Muscle layer of colon (tissue), 2 donors: ENCODE measurements around the gene ASB16.
"Not testable (repeated sequence)": the region's sequence is repeated elsewhere in the genome, so short reads cannot be mapped to it uniquely, and the experiment has no call there.

Experiments used
- H3K27ac ChIP-seq: one replicate; pipeline ENCODE4 v1.7.0; 2013; ENCODE audit warnings: low read depth, mild to moderate bottlenecking, low read length, moderate library complexity
- H3K27me3 ChIP-seq, 2 donors: one replicate each; pipeline ENCODE4 v1.7.0; 2013; ENCODE audit warnings: low read length in 2 of 2, mild to moderate bottlenecking in 2 of 2; ENCODE audit not compliant: insufficient read depth in 2 of 2, control insufficient read depth in 1 of 2
- H3K36me3 ChIP-seq: one replicate; pipeline ENCODE4 v1.7.0; 2013; ENCODE audit warnings: mild to moderate bottlenecking, low read length; ENCODE audit not compliant: insufficient read depth
- H3K4me1 ChIP-seq: one replicate; pipeline ENCODE4 v1.7.0; 2013; ENCODE audit warnings: mild to moderate bottlenecking, low read length; ENCODE audit not compliant: insufficient read depth
- H3K4me3 ChIP-seq, 2 donors: one replicate each; pipeline ENCODE4 v1.7.0; 2013; ENCODE audit warnings: low read length in 2 of 2, low read depth in 1 of 2, mild to moderate bottlenecking in 1 of 2, moderate library complexity in 1 of 2
- H3K9ac ChIP-seq: one replicate; pipeline ENCODE4 v1.7.0; 2013; ENCODE audit warnings: low read length
- H3K9me3 ChIP-seq: one replicate; pipeline ENCODE4 v1.7.0; 2013; ENCODE audit warnings: mild to moderate bottlenecking, low read length
- donor health status: abdominal sarcoma.
- donor health status: Adenocarcinoma of cecum.

The ASB16 gene

DNA sequence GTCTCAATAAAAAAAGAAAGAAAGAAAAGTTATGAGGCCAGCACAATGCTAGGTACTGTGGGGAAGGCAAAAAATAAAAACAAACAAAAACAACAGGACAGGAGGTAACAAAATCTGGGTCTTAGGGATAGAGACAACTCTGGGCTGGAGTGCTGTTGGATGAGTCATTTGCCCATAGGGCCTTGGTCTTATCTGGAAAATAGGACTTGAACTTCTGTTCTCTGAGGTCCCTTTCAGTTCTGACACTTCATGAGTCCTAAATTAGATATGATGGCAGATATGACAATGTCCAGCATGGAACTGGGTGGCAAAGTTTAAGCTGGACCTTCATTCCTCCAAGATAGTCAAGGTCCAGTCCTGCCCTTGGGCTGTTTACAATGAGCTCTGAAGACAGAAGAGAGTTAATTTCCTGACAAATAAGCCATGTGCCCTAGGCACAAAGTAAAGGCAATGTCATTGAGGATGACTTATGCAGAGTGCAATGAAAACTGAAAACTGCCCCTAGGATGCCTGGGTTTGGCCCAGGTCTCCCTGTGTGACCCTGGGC lies 38.2 kb upstream of the ASB16 start:
- Histone ChIP-seq H3K27ac (no peak overlapping the region), H3K9me3 (no peaks in the 10 kb centered on the region), H3K4me1 (no peaks in the 10 kb centered on the region), H3K9ac (no peak overlapping the region), H3K36me3 (no peaks in the 10 kb centered on the region), H3K4me3 (no peak overlapping the region), H3K27me3 (no peaks in the 10 kb centered on the region)

DNA sequence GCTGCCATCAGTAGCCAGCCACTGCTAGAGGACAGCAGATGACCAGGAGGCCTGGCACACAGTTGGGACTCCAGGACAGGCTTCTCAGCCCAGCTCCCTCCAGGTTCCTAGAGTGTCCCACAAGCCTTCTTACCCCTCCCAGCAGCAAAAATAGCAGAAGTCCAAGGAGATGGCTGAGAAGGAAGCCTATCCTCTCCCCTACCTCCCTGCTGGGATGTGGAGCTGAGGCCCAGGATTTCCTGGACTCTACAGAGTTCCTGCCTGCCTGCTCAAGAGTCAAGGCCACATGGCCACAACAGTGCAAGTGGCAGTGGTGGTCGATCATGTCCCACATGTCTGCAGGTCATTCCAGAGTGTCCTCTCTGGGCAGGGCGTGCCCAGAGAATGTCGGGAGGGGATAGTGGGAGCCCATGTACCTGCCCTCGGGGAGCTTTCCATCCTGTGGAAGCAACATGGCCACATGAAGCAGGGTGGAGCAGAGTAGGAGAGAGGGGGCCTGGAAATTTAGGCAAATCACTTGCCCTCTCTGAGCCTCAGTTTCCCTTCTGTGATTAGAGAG lies 36.5 kb upstream of the ASB16 start:
- Histone ChIP-seq H3K27me3 (no peaks in the 10 kb centered on the region), H3K36me3 (no peaks in the 10 kb centered on the region), H3K9me3 (no peaks in the 10 kb centered on the region), H3K9ac (no peak overlapping the region), H3K4me3 (no peak overlapping the region), H3K4me1 (peaks cover 5% of the 10 kb centered on the region), H3K27ac (no peak overlapping the region)

DNA sequence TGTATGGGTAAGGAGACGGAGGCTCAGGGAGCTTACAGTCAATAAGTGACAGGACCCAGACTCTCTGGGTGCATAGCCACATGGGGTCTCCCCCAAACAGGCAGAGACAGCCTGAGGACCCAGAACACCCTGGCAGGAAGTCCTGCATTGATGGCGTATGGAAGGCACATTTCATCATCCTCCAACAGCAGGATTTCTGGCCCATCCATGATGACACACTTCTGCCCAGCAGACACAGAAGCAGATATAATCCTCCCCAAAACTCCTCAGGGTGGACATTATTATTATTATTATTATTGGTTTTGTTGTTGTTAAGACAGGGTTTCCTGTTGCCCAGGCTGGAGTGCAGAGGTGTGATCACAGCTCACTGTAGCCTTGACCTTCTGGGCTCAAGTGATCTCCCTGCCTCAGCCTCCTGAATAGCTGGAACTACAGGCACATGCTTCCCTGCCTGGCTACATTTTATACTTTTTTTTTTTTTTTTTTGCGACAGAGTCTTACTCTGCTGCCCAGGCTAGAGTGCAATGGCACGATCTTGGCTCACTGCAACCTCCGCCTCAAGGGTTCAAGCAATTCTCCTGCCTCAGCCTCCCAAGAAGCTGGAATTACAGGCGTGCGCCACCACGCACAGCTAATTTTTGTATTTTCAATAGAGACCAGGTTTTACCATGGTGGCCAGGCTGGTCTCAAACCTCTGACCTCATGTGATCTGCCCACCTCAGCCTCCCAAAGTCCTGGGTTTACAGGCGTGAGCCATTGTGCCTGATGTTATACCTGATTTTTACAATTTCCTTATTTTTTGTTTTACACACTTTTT lies 35.5 kb upstream of the ASB16 start:
- Histone ChIP-seq H3K4me3 (no peak overlapping the region), H3K4me1 (peaks cover 5% of the 10 kb centered on the region), H3K9me3 (no peaks in the 10 kb centered on the region), H3K27me3 (no peaks in the 10 kb centered on the region), H3K9ac (no peak overlapping the region), H3K36me3 (no peaks in the 10 kb centered on the region), H3K27ac (no peak overlapping the region)

DNA sequence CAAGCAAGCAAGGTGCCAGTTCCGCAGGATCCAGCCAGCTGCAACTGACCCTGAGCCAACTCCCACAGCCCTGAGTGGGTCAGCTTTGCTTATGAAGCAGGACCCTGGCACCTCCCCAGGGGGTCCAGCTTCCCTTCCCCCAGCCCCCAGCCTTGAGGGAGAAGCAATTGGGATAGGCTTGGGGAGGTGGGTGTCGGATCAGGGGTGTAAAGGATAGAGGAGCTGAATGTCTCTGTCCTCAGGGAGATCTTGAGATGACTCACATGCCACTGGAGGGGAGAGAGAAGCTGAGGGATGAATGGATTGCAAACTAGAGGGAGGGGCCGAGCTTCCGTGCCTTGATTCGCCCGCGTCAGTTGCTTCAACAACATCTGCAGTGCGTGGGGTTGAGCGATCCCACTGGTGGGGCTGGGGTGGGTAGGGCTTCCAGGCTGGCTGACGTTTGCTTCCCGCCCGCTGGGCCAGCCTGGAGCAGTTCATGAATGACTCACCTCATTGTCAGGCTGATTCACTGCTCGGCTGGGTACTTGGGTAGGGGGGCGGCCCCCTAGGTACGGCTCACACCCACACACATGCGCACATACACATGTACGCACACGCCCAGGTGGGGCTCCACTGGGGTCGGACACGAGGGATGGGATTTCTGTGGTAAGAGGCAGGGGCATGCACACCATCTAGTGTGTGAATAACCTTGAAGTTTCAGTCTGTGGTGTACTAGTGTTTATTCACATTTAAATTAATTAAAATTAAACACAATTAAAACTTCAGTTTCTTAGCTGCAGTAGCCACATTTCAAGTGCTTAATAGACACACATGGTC lies 32.4 kb upstream of the ASB16 start:
- no peaks in the 10 kb centered on the region for H3K27me3 ChIP-seq
- H3K27ac ChIP-seq: no peak overlapping the region
- H3K9me3 ChIP-seq: no peaks in the 10 kb centered on the region

DNA sequence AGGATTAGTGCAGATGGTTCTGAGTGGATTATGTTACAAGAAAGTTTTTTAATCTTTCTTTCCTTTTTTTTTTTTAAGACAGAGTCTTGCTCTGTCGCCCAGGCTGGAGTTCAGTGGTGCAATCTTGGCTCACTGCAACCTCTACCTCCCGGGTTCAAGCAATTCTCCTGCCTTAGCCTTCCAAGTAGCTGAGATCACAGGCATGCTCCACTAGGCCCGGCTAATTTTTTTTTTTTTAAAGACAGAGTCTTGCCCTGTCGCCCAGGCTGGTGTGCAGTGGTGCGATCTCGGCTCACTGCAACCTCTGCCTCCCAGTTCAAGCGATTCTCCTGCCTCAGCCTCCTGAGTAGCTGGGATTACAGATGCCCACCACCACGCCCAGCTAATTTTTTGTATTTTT lies 26.6 kb upstream of the ASB16 start:
- not testable (repeated sequence) for H3K4me3 ChIP-seq, H3K4me1 ChIP-seq, H3K9ac ChIP-seq, H3K36me3 ChIP-seq, H3K27ac ChIP-seq, H3K9me3 ChIP-seq, H3K27me3 ChIP-seq

More for the DNA sequence above, 32.4 kb upstream of the ASB16 start:
- Histone ChIP-seq H3K4me1 (peaks cover 5% of the 10 kb centered on the region), H3K9ac (no peak overlapping the region), H3K4me3 (no peak overlapping the region), H3K36me3 (no peaks in the 10 kb centered on the region)

DNA sequence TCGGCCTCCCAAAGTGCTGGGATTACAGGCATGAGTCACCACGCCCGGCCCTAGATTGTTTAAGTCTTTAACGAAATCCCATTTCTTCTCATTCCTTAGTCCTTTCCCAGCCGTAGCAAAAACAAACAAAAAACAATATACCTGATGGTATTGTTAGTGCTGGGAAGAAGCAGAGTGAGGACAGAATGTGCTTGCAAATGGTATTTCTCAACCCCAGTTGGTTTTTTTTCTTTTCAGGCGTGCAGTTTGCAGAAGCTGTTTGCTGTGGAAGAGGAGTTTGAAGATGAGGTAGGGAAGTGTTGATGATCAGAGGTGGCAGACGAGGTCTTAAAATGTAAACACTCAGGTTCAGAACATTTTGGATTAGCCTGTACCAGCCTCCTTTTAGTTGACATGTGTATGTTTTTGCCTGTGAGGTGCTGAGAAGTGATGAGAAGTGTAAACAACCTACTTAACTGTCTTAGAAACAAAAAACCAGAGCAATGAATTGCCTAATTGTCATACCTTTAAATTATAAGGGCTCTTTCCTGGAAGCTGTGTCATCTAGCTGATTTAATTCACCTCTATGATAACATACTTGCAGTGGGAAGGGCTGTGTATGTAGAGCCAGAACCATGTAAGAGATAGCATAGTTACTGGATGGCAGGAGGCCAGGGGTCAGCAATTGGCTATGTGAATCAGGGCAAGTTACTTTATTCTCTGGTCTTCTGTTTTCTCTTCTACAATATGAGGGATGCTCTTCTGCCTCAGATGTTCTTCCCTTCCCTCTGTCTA lies 25.4 kb upstream of the ASB16 start:
- Histone ChIP-seq H3K9me3 (no peaks in the 10 kb centered on the region), H3K27ac (no peak overlapping the region), H3K36me3 (no peaks in the 10 kb centered on the region), H3K27me3 (no peaks in the 10 kb centered on the region), H3K9ac (no peak overlapping the region), H3K4me1 (no peaks in the 10 kb centered on the region), H3K4me3 (no peak overlapping the region)

DNA sequence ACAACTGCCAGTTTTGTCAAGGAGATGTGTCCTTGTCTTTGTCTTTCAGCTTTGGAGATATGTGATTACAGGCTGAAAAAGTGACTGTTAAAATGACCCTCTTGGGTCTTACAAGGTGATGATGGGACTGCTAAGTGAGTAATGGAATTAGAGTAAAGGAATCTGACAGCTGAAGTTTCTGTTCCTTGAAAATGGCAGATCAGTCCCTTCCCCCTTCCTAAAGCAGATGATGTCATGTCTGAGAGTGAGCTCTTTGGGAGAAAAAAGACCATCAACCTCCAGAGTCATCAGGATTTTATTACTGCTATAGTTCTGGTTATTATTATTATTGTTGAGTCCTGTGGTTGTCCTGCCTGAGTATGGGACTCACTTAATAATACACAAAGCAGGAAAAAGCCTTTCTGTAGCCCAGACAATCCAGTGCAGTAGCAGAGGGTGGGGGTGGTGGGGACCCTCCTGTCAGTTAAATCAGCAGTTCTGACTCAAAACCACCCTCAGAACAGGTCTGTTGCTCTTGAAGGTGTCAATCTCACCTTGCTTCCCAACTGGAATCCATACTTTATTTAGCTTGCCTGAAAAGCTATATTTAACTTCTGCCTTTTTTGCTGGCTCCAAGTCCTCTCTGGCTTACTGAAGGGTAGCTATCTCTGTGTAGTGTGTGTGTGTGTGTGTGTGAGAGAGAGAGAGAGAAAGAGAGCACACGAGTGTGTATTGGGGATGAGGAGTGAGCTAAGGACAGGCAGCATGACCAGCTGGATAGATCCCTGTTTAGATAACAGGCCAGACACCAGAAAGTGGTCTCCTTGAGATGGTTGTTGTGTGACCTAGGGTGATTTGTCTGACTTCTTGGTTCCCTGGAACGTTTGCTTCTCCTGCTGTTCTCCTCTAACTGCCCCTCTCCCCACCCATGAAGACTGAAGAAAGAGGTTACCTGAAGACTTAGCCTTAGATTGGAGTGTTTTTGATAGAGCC lies 23.8 kb upstream of the ASB16 start:
- Histone ChIP-seq H3K9ac (no peak overlapping the region), H3K27ac (no peak overlapping the region), H3K9me3 (no peaks in the 10 kb centered on the region), H3K4me3 (no peak overlapping the region), H3K36me3 (no peaks in the 10 kb centered on the region), H3K27me3 (no peaks in the 10 kb centered on the region), H3K4me1 (no peaks in the 10 kb centered on the region)

DNA sequence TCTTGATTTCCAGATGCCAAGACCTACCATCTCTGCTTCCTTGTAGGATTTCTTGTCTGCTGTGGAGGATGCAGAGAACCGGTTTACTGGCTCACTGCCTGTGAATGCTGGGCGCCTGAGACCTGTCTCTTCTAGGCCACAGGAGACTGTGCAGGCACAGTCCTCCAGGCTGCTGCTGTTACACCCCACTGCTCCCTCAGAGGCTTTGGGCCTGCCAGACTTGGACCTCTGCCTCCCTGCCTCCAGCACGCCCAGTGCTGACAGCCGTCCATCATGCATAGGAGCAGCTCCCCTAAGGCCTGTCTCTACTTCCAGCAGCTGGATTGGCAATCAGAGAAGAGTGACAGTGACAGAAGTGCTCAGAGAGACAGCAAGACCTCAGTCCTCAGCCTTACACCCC lies 22.7 kb upstream of the ASB16 start:
- Histone ChIP-seq H3K27me3 (no peaks in the 10 kb centered on the region), H3K4me1 (no peaks in the 10 kb centered on the region), H3K9ac (no peak overlapping the region), H3K36me3 (no peaks in the 10 kb centered on the region), H3K4me3 (no peak overlapping the region), H3K27ac (no peak overlapping the region), H3K9me3 (no peaks in the 10 kb centered on the region)

DNA sequence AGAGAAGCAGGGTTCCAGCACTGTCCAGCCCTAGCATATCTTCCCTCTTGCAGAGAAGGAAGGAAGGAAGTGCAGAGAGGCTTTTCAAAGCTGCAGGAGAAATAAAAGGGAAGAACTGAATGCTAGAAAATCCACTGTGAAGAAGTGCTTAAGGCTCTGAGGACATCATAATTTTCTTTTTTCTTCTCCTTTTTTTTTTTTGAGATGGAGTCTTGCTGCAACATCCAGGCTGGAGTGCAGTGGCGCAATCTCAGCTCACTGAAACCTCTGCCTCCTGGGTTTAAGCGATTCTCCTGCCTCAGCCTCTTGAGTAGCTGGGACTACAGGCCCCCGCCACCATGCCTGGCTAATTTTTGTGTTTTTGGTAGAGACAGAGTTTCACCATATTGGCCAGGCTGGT lies 21.4 kb upstream of the ASB16 start:
- H3K9ac ChIP-seq: not testable (repeated sequence)

DNA sequence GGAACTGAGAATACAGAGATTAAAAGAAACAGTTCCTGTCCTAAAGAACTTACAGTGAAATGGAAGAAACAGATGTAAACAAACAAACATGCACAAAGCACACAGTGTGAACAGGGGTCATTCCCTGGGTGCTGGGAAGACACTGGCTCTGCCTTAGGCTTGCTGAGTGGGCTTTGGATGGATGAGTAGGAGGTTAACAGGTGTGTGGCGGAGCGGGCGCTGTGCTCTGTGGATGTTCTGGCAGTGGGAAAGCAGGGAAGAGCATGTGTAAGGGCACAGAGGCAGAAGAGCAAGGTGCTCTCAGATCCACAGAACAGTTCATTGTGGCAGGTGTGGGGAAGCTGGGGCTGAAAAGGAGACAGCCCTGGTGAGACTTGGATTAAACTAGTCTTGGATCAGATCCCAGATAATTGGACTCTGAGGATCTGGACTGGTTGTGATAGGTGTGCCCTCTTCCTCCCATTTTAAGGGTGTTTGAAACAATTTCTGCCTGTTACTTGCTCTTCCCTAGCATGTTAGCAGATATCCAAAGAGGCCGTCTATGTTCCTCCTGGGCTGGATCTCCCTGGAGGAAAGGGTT lies 20.7 kb upstream of the ASB16 start:
- Histone ChIP-seq H3K27me3 (no peaks in the 10 kb centered on the region), H3K9ac (no peak overlapping the region), H3K4me1 (no peaks in the 10 kb centered on the region), H3K27ac (no peak overlapping the region), H3K4me3 (no peak overlapping the region), H3K9me3 (no peaks in the 10 kb centered on the region), H3K36me3 (no peaks in the 10 kb centered on the region)

More for the DNA sequence above, 21.4 kb upstream of the ASB16 start:
- not testable (repeated sequence) for H3K27me3 ChIP-seq, H3K27ac ChIP-seq, H3K4me1 ChIP-seq, H3K4me3 ChIP-seq, H3K36me3 ChIP-seq, H3K9me3 ChIP-seq
